B cell (primary cell): ENCODE data around the gene SUMO3. TPM values are rescaled to one million over a fixed set of nuclear protein-coding genes. Genes with fewer than 3 reads are reported as not detected.

Source experiments
- ATAC-seq: fragments of 200-7000 bp; cut with Tn5 transposase; one replicate; pipeline ENCODE4 v1.10.0; 2021; ENCODE audit warnings: low read depth, mild to moderate bottlenecking, moderate number of reproducible peaks, moderate library complexity
- CTCF ChIA-PET: fragments of 350-600 bp; sonication (Branson Sonifier 250); formaldehyde crosslinking; loops from one replicate; lab custom pipeline; 2021; ENCODE audit warnings: antibody characterized with exemption, inconsistent platforms; lab: Charles Lee
- POLR2A ChIA-PET: fragments of 350-600 bp; sonication (Branson Sonifier 250); formaldehyde crosslinking; loops from one replicate; lab custom pipeline; 2021; ENCODE audit warnings: antibody characterized with exemption; lab: Charles Lee
- DNase-seq: peaks from one replicate; pipeline ENCODE4 v3.0.0; 2013
- H2AFZ ChIP-seq: 2 replicates; pipeline ENCODE4 v1.6.1; 2012; ENCODE audit warnings: mild to moderate bottlenecking, low read depth, low read length; ENCODE audit not compliant: insufficient read depth, poor library complexity, severe bottlenecking
- H3K27ac ChIP-seq, 2 donors: 1 replicate in 1 of 2; 2 replicates in 1 of 2; pipeline ENCODE4 v1.5.1; 2012 to 2013; ENCODE audit warnings: low read length in 2 of 2, mild to moderate bottlenecking in 2 of 2, moderate library complexity in 1 of 2
- H3K27me3 ChIP-seq, 4 experiments: fragments of 200-600 bp in 1 of 4; sonication (generic) in 1 of 4; replicated peaks in 1 of 4; 1 replicate in 2 of 4; 2 replicates in 2 of 4; pipeline versions ENCODE4 v1.6.1 to v1.7.0; 2013 to 2016; ENCODE audit warnings: low read length in 3 of 4, mild to moderate bottlenecking in 2 of 4, mixed read lengths in 1 of 4, moderate library complexity in 1 of 4; ENCODE audit not compliant: insufficient read depth in 4 of 4, control insufficient read depth in 3 of 4; ENCODE audit errors: control extremely low read depth in 1 of 4
- H3K36me3 ChIP-seq, 2 experiments: replicated peaks in 1 of 2; 1 replicate in 1 of 2; 2 replicates in 1 of 2; pipeline versions ENCODE4 v1.6.1 to v1.7.1; 2013; ENCODE audit warnings: low read length in 1 of 2; ENCODE audit not compliant: insufficient read depth in 2 of 2, control insufficient read depth in 1 of 2; ENCODE audit errors: control extremely low read depth in 1 of 2, extremely low read depth in 1 of 2
- H3K4me1 ChIP-seq, 2 donors: fragments of 200-600 bp in 1 of 2; sonication (generic) in 1 of 2; 1 replicate in 1 of 2; 2 replicates in 1 of 2; pipeline versions ENCODE4 v1.5.1 to v1.6.1; 2013 to 2017; ENCODE audit warnings: low read length in 2 of 2; ENCODE audit not compliant: control insufficient read depth in 2 of 2, insufficient read depth in 2 of 2
- H3K4me2 ChIP-seq: replicated peaks from 2 replicates; pipeline ENCODE3; 2012; ENCODE audit warnings: mild to moderate bottlenecking, low read depth, low read length; ENCODE audit not compliant: poor library complexity, severe bottlenecking
- H3K4me3 ChIP-seq, 5 experiments: fragments of 200-600 bp in 1 of 5; sonication (generic) in 1 of 5; 1 replicate in 3 of 5; 2 replicates in 2 of 5; pipeline versions ENCODE4 v1.5.1 to v1.7.0; 2011 to 2016; ENCODE audit warnings: low read length in 4 of 5, mild to moderate bottlenecking in 4 of 5, low read depth in 2 of 5, control low read depth in 1 of 5, moderate library complexity in 1 of 5; ENCODE audit not compliant: insufficient read depth in 1 of 5; ENCODE audit errors: control extremely low read depth in 1 of 5, extremely low read depth in 1 of 5
- H3K79me2 ChIP-seq: fragments of 200-600 bp; sonication (generic); one replicate; pipeline ENCODE4 v1.6.0; 2016; ENCODE audit warnings: low read length; ENCODE audit not compliant: control insufficient read depth, insufficient read depth
- H3K9ac ChIP-seq: fragments of 200-600 bp; sonication (generic); 2 replicates; pipeline ENCODE4 v1.6.1; 2017; ENCODE audit warnings: mild to moderate bottlenecking, low read length, moderate library complexity
- H3K9me3 ChIP-seq, 3 donors: one replicate each; pipeline versions ENCODE4 v1.6.1 to v1.7.1; 2013; ENCODE audit warnings: low read length in 2 of 3; ENCODE audit not compliant: control insufficient read depth in 2 of 3, insufficient read depth in 1 of 3; ENCODE audit errors: control extremely low read depth in 1 of 3
- H4K20me1 ChIP-seq: 2 replicates; pipeline ENCODE4 v1.6.0; 2012; ENCODE audit warnings: mild to moderate bottlenecking, low read length; ENCODE audit not compliant: insufficient read depth, control insufficient read depth, poor library complexity, severe bottlenecking
- H3K27ac Mint-ChIP-seq: one replicate; pipeline ENCODE4 v1.8.0; 2021; ENCODE audit warnings: mixed read lengths
- H3K27me3 Mint-ChIP-seq: one replicate; pipeline ENCODE4 v1.8.0; 2021; ENCODE audit warnings: mixed read lengths
- H3K4me1 Mint-ChIP-seq: one replicate; pipeline ENCODE4 v1.8.0; 2021; ENCODE audit warnings: mixed read lengths
- H3K4me3 Mint-ChIP-seq: one replicate; pipeline ENCODE4 v1.8.0; 2021; ENCODE audit warnings: mixed read lengths
- H3K9me3 Mint-ChIP-seq: one replicate; pipeline ENCODE4 v1.8.0; 2022; ENCODE audit warnings: mixed read lengths; ENCODE audit not compliant: insufficient read depth
- EZH2 ChIP-seq: IDR thresholded peaks from 2 replicates; pipeline ENCODE4 v1.6.1; 2012; ENCODE audit warnings: borderline replicate concordance, low read depth, mild to moderate bottlenecking, moderate library complexity, low read length; ENCODE audit not compliant: insufficient read depth, poor library complexity, severe bottlenecking
- WGBS: methylation state at CpG from one replicate; pipeline ENCODE4 v1.1.5; 2013; ENCODE audit warnings: missing lambda C conversion rate; ENCODE audit not compliant: insufficient coverage; 5-methylcytosine and 5-hydroxymethylcytosine counted together
- intact Hi-C: fragments of 100-400 bp; cut with micrococcal nuclease; formaldehyde crosslinking; loops from one replicate; pipeline ENCODE4 v1.10.0; 2022
- polyA plus RNA-seq: library from polyadenylated mRNA; depleted of rRNA; stranded (reverse); fragments of >200 nt; gene quantifications from 2 replicates; pipeline ENCODE4 v1.2.3, GENCODE V29; 2012
- total RNA-seq, 2 donors: library from RNA; stranded (reverse); fragments of 120-200 nt in 1 of 2; gene quantifications; 1 replicate in 1 of 2; 2 replicates in 1 of 2; pipeline versions ENCODE4 v1.2.3 to v1.2.4, GENCODE V29; 2013 to 2022
- TF ChIP-seq, protein P1 (sequence below): fragments of 200-600 bp; IDR thresholded peaks from one replicate; pipeline ENCODE4 v1.8.0; 2022; ENCODE audit warnings: antibody characterized with exemption, mild to moderate bottlenecking

SUMO3 gene
- total and polyA plus RNA-seq, 2 donors (not counting 1 experiment from before 2014, with no cell fraction given), result 37.6 to 44.8 TPM

GRCh38 chr21:44758141-44758561 is 59.7 kb downstream of the SUMO3 start:
- H3K27ac Mint-ChIP-seq, result no peak overlapping the region
- intact Hi-C loops, result no loop called here
- H3K4me2 ChIP-seq, result no peak overlapping the region
- DNase-seq (no peak), ATAC-seq (no peak)
- H3K4me1 ChIP-seq, result no peaks in the 10 kb centered on the region
- no peaks in the 10 kb centered on the region for H3K36me3 ChIP-seq
- peaks cover 4% of the 10 kb centered on the region for H3K27me3 Mint-ChIP-seq
- CTCF ChIA-PET, result interaction anchor here (0.5 to 0.9 kb wide), 2 partner anchors 36 to 38 kb away, joined by 3 read pairs; no protein-coding TSS in a partner anchor
- 90% methylated on average over 7 of the region's 8 CpGs for WGBS
- no peak overlapping the region for H3K4me3 Mint-ChIP-seq
- no peaks in the 10 kb centered on the region for H3K79me2 ChIP-seq
- TF ChIP-seq, protein P1, sequence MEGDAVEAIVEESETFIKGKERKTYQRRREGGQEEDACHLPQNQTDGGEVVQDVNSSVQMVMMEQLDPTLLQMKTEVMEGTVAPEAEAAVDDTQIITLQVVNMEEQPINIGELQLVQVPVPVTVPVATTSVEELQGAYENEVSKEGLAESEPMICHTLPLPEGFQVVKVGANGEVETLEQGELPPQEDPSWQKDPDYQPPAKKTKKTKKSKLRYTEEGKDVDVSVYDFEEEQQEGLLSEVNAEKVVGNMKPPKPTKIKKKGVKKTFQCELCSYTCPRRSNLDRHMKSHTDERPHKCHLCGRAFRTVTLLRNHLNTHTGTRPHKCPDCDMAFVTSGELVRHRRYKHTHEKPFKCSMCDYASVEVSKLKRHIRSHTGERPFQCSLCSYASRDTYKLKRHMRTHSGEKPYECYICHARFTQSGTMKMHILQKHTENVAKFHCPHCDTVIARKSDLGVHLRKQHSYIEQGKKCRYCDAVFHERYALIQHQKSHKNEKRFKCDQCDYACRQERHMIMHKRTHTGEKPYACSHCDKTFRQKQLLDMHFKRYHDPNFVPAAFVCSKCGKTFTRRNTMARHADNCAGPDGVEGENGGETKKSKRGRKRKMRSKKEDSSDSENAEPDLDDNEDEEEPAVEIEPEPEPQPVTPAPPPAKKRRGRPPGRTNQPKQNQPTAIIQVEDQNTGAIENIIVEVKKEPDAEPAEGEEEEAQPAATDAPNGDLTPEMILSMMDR, result no peak
- TF ChIP-seq EZH2, result no peak
- H3K4me3 ChIP-seq, result no peak overlapping the region
- H3K4me1 Mint-ChIP-seq, result no peaks in the 10 kb centered on the region
- H4K20me1 ChIP-seq, result no peaks in the 10 kb centered on the region
- no peak overlapping the region for H3K27ac ChIP-seq
- no peak overlapping the region for H2AFZ ChIP-seq
- H3K9ac ChIP-seq, result no peak overlapping the region
- no peaks in the 10 kb centered on the region for H3K27me3 ChIP-seq
- H3K9me3 Mint-ChIP-seq, result no peaks in the 10 kb centered on the region
- POLR2A ChIA-PET, result no interaction called here
- peaks cover 0 to 9% (median 0%) of the 10 kb centered on the region in 3 donors for H3K9me3 ChIP-seq

DNA sequence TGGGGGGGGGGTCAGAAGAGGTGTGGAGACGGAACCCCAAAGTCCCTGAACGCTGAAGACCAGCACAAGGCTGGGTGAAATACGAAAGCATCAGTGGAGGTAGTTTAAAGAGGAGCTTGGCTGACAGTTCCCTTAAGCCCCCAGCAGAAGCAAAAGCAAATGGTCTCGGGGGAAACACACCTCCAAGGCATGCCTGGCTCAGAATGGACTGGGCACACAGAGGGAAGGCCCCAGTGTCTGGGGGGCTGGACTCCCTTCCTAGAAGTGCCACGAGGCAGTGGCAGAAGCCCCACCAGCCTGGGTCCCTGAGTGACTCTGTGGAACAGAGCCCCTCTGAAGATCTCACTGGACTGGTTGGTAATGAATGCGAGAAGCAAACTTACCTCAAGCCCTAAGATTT is 60.1 kb downstream of the SUMO3 start:
- Histone ChIP-seq H3K9ac (no peak overlapping the region), H2AFZ (no peak overlapping the region), H3K4me2 (no peak overlapping the region), H4K20me1 (no peaks in the 10 kb centered on the region), H3K36me3 (no peaks in the 10 kb centered on the region), H3K4me3 (no peak overlapping the region), H3K9me3 (peaks cover 0 to 9% (median 0%) of the 10 kb centered on the region in 3 donors), H3K79me2 (no peaks in the 10 kb centered on the region), H3K27me3 (no peaks in the 10 kb centered on the region), H3K4me1 (no peaks in the 10 kb centered on the region), H3K27ac (no peak overlapping the region)
- Mint-ChIP-seq H3K27ac (no peak overlapping the region), H3K4me3 (no peak overlapping the region), H3K4me1 (no peaks in the 10 kb centered on the region), H3K9me3 (no peaks in the 10 kb centered on the region), H3K27me3 (peaks cover 7% of the 10 kb centered on the region)
- WGBS, result 91% methylated on average over 4 of the region's 6 CpGs
- no peak for DNase-seq
- ChIA-PET POLR2A (no interaction called here), CTCF (interaction anchor here (0.9 kb wide), 1 partner anchor 38 kb away, joined by 3 read pairs; no protein-coding TSS in a partner anchor)
- intact Hi-C loops, result no loop called here
- no peak for TF ChIP-seq EZH2
- TF ChIP-seq, protein P1, result no peak
- no peak for ATAC-seq
